Suprapubic skin (tissue), 3 donors: ENCODE data around the gene ITPKB.

Experiments
- CTCF ChIP-seq, 2 donors: fragments of 200-600 bp in 1 of 2; fragments of 450-650 bp in 1 of 2; sonication (generic) in 1 of 2; IDR thresholded peaks; one replicate each; pipeline ENCODE4 v1.5.1; 2016 to 2019; ENCODE audit warnings: antibody characterized with exemption in 2 of 2, mild to moderate bottlenecking in 1 of 2, moderate library complexity in 1 of 2
- POLR2A ChIP-seq, 2 donors: fragments of 450-650 bp; IDR thresholded peaks; one replicate each; pipeline ENCODE4 v1.6.1; 2017; ENCODE audit warnings: antibody characterized with exemption in 2 of 2, mild to moderate bottlenecking in 2 of 2, moderate library complexity in 2 of 2

- TF ChIP-seq CTCF (IDR thresholded peaks at IDR 0.05), result no peak
- no peak for TF ChIP-seq POLR2A (IDR thresholded peaks at IDR 0.05)
Observed at GRCh38 chr1:226697929-226698544, 41.0 kb downstream of the ITPKB start.
